ENCODE data around the gene CYS1.

- no peak for TF ChIP-seq EZH2 (IDR thresholded peaks at IDR 0.05; ENCODE audit: borderline replicate concordance, low read length)
- no peak for TF ChIP-seq CTCF (conservative IDR thresholded peaks at IDR 0.05 in 1 of 2, IDR thresholded peaks at IDR 0.05 in 1 of 2; ENCODE audit: extremely low read depth in 1 of 2, insufficient read depth in 1 of 2, low read depth in 1 of 2, low read length in 2 of 2)
Measured at GRCh38 chr2:10067881-10068280, 12.3 kb downstream of the CYS1 start.
